HG03457 (cell line): ENCODE data around the gene DUS1L.

Experiments used
- ATAC-seq: cut with Tn5 transposase; IDR thresholded peaks from one replicate; pipeline ENCODE4 v1.9.1; 2021; ENCODE audit warnings: moderate number of reproducible peaks; ENCODE audit not compliant: unreplicated experiment

Gene DUS1L

DNA sequence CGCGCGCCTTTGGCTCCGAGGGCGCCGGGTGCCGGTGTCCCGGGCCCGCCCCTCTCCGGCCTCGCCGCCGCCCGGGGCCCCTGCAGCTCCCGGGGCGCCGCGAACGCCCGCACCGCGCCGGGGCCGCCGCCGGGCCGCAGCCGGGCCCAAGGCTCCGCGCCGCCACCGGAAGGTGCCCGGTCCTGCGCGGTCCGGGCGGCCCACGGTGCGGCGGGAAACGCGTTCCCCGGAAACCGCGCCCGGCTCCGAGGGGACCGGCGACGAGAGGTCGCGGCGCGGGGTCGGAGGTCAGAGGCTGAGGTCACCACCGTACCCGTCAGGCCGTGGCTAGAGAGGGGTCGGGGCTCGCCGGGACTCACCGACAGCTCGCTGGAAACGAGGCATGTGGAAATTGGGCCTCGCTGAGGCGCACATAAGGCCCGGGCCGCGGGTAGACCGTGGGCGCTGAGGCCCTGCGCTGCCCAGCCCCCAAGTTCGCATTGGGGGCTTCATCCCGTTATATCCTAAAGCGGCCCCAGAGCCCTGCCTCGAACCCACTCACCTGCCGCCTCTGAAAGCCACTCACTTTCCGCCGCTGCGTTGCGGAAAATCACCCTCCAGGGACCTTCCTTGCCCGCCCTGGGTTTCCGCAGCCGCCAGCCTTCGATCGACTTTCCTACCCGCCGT, at the start of gene DUS1L:
Gene DUS1L (minus strand): TSS at position 167 of the 666 bp plus-strand sequence. CDS start 745 bp downstream, outside the sequence.
- no peak for ATAC-seq

DNA sequence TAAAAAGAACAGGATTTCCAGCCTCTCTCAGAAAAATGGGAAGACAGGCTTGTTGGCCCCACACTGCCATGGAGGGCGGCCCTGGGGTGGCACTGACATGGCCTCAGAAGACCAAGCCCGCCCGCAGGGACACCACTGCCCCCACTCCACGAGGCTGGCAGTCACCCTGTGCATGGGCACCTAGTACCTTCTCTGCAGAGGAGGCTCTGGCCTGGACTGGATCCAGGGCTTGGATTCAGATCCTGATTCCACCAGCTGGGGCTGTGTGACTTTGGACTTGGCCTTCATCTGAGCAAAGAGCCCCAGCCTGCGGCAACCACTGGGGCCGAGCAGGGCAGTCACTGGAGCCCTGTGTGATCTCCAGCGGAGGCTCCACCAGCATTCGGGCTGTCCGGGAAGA, 49.3 kb upstream of the DUS1L start:
- no peak for ATAC-seq

- no peak for ATAC-seq
These were observed 48.8 kb upstream of the DUS1L start for GRCh38 chr17:82114447-82114846.

GRCh38 chr17:82113941-82114340, 48.3 kb upstream of the DUS1L start:
- no peak for ATAC-seq

GRCh38 chr17:82113422-82113821, 47.8 kb upstream of the DUS1L start:
- no peak for ATAC-seq

DNA sequence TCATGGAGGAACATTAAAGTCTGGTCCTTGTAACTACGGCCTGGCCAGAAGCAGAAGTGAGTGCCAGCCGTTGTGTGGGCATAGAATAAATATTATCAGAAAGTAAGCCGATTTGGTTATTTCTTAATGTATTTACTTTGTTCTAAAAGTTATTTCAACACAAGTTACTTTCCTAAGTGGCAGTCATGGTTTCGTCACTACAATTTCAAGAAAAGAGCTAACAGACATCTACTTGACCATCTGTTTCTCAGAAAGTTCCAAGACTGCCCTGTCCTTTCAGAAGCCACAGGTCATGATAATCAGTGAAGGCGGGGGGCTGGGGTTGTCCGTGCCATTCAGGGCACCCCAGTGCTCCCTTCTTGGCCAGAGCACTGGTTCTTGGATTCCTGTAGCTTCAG, 47.3 kb upstream of the DUS1L start:
- no peak for ATAC-seq

- ATAC-seq = no peak
These were observed 46.7 kb upstream of the DUS1L start for GRCh38 chr17:82112181-82112913.

GRCh38 chr17:82110298-82110697, 44.7 kb upstream of the DUS1L start:
- no peak for ATAC-seq

GRCh38 chr17:82108961-82109475, 43.4 kb upstream of the DUS1L start:
- ATAC-seq = no peak

DNA sequence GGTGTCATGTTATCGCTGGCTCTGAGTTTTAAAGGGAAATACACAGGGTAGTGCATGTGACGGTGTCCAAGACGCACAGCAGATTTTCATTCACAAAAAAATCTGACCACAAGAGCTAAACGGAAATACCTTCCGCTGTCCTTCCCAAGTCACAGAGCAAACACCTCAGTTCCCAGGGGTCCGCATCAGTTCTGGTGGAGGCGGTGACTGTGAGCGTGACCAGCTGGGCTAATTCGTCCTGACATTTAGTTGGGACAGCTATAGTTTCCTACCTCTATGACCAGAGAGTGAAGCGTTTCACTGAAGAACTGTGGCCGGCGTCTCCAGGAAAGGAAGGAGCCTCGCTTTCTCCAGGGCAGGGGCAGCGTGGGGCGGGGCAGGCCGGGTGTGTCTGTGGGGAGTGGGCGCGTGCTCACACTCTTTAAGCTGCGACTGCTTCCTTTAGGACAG, 42.9 kb upstream of the DUS1L start:
- ATAC-seq = no peak

DNA sequence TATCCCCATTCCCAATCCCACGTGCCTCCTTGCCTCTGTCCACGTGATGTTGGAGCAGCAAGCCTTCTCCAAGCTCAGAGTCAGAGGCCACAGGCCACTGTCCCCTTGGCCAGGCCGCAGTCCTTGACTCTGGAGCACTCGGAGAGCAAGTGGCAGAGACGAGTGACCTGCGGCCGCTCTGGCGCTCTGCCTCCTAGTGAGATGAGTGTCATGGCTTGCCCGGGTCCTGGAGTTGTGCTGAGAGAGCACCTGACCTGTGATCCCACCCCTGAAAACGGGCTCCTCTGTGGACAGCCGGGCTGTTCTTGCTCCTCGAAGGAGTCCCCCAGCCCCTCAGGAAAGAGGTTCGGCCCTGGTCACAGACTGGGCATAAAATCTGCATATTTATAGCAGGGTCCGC, 42.4 kb upstream of the DUS1L start:
- ATAC-seq = no peak

- ATAC-seq = no peak
These were observed 41.8 kb upstream of the DUS1L start for GRCh38 chr17:82107341-82107860.

- no peak for ATAC-seq
These were observed 41.2 kb upstream of the DUS1L start for GRCh38 chr17:82106688-82107305.

DNA sequence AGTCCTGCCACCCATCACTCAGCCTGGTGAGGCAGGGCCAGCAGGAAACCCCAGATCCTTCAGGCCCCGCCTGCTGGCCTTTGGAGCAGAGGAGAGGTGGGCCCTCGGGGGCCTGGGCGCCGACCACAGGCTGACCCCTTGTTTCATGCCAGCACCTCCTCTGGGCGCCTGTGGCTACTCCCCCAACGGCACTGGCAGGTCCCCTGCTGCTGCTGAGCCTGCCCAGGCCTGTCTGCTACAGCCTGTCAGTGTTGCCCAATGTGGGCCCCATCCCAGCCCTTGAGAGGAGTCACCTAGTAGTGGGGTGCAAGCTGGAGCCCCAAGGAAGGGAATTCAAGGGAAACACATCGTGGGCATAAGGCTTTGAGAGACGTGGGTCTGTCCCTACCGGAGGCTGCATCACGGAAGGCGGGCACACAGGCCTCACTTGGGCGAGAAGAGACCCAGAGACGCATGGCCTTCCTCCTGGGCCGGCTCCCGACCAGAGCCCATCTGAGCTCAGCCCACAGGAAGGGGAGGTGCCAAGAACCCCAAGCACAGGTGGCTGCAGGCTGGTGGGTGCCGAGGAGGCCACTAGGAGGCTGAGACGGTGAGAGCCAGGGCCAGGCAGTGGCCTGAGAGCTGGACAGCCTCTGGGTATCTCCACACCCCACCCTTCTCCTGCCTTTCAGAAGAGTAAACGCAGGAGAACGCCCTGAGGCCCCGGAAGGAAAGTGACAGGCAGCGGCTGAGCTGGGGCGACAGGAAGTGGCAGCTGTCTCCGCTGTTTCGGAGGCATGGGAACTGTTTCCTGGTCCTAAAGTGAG, 40.5 kb upstream of the DUS1L start:
- no peak for ATAC-seq

GRCh38 chr17:82105417-82105881, 39.8 kb upstream of the DUS1L start:
- ATAC-seq = no peak

DNA sequence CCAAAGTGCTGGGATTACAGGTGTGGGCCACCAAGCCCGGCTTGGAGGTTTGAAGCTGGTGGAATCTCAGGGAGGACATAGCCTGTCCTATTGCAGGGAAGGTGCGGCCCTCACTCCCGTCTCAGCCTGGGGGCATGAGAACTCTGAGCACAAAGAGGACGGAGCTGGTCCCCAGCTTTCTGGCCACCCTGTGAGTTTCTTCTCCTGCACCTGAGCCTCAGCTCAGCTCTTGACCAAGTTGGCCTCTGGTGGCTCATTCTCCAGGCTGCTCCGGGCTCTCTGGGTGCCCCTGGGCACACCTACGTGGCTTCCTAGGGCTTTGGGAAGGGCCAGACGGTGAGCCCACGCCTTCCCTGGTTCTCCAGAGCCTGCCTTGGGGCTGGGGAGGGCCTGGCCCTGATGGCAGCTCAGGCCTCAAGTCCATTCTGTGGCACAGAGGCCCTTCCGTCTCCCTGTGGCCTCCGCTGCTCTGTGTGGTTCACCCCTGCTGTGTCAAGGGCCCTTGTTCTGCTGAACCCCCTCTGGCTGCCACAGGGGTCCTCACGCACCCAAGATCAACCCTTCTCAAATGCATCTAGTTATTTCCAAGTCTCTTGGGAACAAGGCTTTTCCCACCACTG, 39.3 kb upstream of the DUS1L start:
- ATAC-seq = no peak

GRCh38 chr17:82103553-82104451, 38.2 kb upstream of the DUS1L start:
- ATAC-seq = no peak

DNA sequence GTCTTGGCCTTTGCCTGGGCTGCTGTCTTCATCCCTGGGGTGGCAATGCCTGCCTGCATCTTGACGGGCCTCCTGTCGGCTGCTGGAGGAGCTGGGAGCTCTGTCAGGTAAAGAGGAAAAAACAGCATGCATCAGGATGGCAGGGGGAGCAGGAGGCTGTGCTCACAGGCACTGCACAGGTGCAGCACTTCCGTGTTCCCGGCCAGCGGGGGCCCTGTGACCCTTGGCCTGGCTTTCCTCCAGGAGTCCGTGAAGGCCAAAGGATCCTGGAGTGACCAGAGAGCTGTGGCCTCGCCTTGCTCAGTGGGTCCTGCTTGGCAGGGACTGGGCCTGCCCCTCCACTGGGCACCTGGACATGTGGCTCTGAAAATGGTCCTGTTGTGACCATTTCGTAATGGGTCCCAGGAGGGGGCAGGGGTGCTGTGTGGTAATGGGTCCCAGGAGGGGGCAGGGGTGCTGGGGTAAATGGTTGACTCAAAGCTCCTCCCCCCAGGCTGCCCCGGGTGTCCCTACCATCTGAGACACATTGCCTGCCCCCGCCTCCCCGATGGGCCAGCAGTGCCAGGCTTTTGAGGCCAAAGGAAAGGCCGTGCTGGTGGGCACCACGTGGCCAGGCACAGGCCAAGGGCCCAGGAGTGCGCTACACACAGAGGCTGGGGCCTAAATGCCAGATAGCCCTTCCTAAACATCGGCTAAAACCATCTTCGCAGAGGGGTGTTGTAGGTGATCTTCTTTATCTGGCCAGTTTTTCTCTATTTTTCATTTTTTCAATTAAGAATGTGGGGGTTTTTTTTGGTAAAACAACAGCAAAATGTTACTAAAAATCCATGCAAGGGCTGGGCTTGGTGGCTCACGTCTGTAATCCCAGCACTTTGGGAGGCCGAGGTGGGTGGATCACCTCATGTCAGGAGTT, 36.4 kb upstream of the DUS1L start:
- ATAC-seq = no peak
